GM21447 (cell line): ENCODE results near the gene STAT5B.
A peak's percentile ranks its signal among the peaks of the same experiment; 100 is the strongest.

Experiments used
- ATAC-seq: cut with Tn5 transposase; IDR thresholded peaks from one replicate; pipeline ENCODE4 v1.9.1; 2021; ENCODE audit not compliant: unreplicated experiment

STAT5B gene

GRCh38 chr17:42285346-42286050 lies 9.3 kb upstream of the STAT5B start:
- no peak for ATAC-seq

GRCh38 chr17:42284566-42284965 lies 8.4 kb upstream of the STAT5B start:
- no peak for ATAC-seq

- no peak for ATAC-seq
These were observed 7.8 kb upstream of the STAT5B start for GRCh38 chr17:42284024-42284369.

- no peak for ATAC-seq
These were observed 7.2 kb upstream of the STAT5B start for GRCh38 chr17:42283241-42284023.

GRCh38 chr17:42282478-42283080 lies 6.4 kb upstream of the STAT5B start:
- no peak for ATAC-seq

GRCh38 chr17:42281571-42282096 lies 5.4 kb upstream of the STAT5B start:
- ATAC-seq = no peak

GRCh38 chr17:42279776-42280630 lies 3.8 kb upstream of the STAT5B start:
- ATAC-seq = no peak

- no peak for ATAC-seq
These were observed 1.1 kb upstream of the STAT5B start for GRCh38 chr17:42277342-42277712.

- ATAC-seq = peak; percentile 28
These were observed 584 bp upstream of the STAT5B start for GRCh38 chr17:42276609-42277341.

GRCh38 chr17:42275527-42276358 lies 448 bp downstream of the STAT5B start:
- ATAC-seq = peak; percentile 26

GRCh38 chr17:42274812-42275526 lies 1.2 kb downstream of the STAT5B start:
- no peak for ATAC-seq

- ATAC-seq = no peak
These were observed 2.0 kb downstream of the STAT5B start for GRCh38 chr17:42274253-42274542.

GRCh38 chr17:42273474-42274252 lies 2.5 kb downstream of the STAT5B start:
- no peak for ATAC-seq

GRCh38 chr17:42272162-42272907 lies 3.9 kb downstream of the STAT5B start:
- no peak for ATAC-seq

GRCh38 chr17:42271779-42272035 lies 4.5 kb downstream of the STAT5B start:
- ATAC-seq = no peak

GRCh38 chr17:42271006-42271778 lies 5.0 kb downstream of the STAT5B start:
- ATAC-seq = no peak

- ATAC-seq = no peak
These were observed 5.6 kb downstream of the STAT5B start for GRCh38 chr17:42270596-42270995.
